ENCODE measurements around the gene MEGF11.

MEGF11 gene

GRCh38 chr15:65956307-65956706 lies 297.2 kb downstream of the MEGF11 start:
- Histone ChIP-seq H3K9me3 (ENCODE audit: control insufficient read depth, insufficient read depth, low read depth, low read length) (no peaks in the 10 kb centered on the region), H3K27ac (ENCODE audit: extremely low read depth, low read depth, low read length) (no peak overlapping the region), H3K36me3 (ENCODE audit: control insufficient read depth in 2 of 2, insufficient read depth in 1 of 2, low read length in 2 of 2) (no peaks in the 10 kb centered on the region), H3K4me3 (ENCODE audit: low read depth, low read length) (no peak overlapping the region), H3K4me1 (ENCODE audit: control insufficient read depth, insufficient read depth, low read length) (peaks cover 3% of the 10 kb centered on the region; the same call in 1 of the 2 replicates)
- no peak for TF ChIP-seq ZNF585B (tag by site-specific recombination; IDR thresholded peaks at IDR 0.05)
- ChIA-PET POLR2A (no interaction called here), CTCF (no interaction called here)

GRCh38 chr15:65954289-65954741 lies 299.2 kb downstream of the MEGF11 start:
- CTCF ChIA-PET: no interaction called here
- POLR2A ChIA-PET: no interaction called here
- no peaks in the 10 kb centered on the region for H3K36me3 ChIP-seq (ENCODE audit: control insufficient read depth in 2 of 2, insufficient read depth in 1 of 2, low read length in 2 of 2)
- no peak for TF ChIP-seq CTCF (tag by site-specific recombination; IDR thresholded peaks at IDR 0.05)
- TF ChIP-seq ZNF18 (tag by site-specific recombination; IDR thresholded peaks at IDR 0.05): no peak
- TF ChIP-seq, protein P1, sequence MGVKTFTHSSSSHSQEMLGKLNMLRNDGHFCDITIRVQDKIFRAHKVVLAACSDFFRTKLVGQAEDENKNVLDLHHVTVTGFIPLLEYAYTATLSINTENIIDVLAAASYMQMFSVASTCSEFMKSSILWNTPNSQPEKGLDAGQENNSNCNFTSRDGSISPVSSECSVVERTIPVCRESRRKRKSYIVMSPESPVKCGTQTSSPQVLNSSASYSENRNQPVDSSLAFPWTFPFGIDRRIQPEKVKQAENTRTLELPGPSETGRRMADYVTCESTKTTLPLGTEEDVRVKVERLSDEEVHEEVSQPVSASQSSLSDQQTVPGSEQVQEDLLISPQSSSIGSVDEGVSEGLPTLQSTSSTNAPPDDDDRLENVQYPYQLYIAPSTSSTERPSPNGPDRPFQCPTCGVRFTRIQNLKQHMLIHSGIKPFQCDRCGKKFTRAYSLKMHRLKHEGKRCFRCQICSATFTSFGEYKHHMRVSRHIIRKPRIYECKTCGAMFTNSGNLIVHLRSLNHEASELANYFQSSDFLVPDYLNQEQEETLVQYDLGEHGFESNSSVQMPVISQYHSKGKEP (tag by site-specific recombination; IDR thresholded peaks at IDR 0.05): 0 out of 2 replicates have a peak, but pooled peaks have one; percentile 24
- no peak for TF ChIP-seq ZNF10 (tag by site-specific recombination; IDR thresholded peaks at IDR 0.05)
- no peak for TF ChIP-seq HOXA7 (CRISPR knock-in tag; IDR thresholded peaks at IDR 0.05; ENCODE audit: borderline replicate concordance)
- TF ChIP-seq ZSCAN23 (tag by site-specific recombination; IDR thresholded peaks at IDR 0.05): no peak
- no peak for TF ChIP-seq ZNF510 (tag by site-specific recombination; IDR thresholded peaks at IDR 0.05; ENCODE audit: insufficient replicate concordance)
- TF ChIP-seq ZBTB21 (tag by site-specific recombination; IDR thresholded peaks at IDR 0.05): no peak
- TF ChIP-seq ZNF580 (tag by site-specific recombination; IDR thresholded peaks at IDR 0.05): no peak
- no peak for TF ChIP-seq ZBTB48 (tag by site-specific recombination; IDR thresholded peaks at IDR 0.05)
- TF ChIP-seq, protein P2, sequence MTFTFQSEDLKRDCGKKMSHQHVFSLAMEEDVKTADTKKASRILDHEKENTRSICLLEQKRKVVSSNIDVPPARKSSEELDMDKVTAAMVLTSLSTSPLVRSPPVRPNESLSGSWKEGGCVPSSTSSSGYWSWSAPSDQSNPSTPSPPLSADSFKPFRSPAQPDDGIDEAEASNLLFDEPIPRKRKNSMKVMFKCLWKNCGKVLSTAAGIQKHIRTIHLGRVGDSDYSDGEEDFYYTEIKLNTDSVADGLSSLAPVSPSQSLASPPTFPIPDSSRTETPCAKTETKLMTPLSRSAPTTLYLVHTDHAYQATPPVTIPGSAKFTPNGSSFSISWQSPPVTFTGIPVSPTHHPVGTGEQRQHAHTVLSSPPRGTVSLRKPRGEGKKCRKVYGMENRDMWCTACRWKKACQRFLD (tag by site-specific recombination; IDR thresholded peaks at IDR 0.05): no peak
- TF ChIP-seq ZNF624 (tag by site-specific recombination; IDR thresholded peaks at IDR 0.05): no peak
- TF ChIP-seq ZNF138 (tag by site-specific recombination; IDR thresholded peaks at IDR 0.05; ENCODE audit: borderline replicate concordance): no peak
- TF ChIP-seq ZNF670 (tag by site-specific recombination; IDR thresholded peaks at IDR 0.05; ENCODE audit: low read depth): no peak
- TF ChIP-seq ZNF791 (tag by site-specific recombination; IDR thresholded peaks at IDR 0.05): no peak
- TF ChIP-seq GLI2 (tag by site-specific recombination; IDR thresholded peaks at IDR 0.05; ENCODE audit: borderline replicate concordance, low read depth): no peak
- no peak for TF ChIP-seq ZNF354C (tag by site-specific recombination; IDR thresholded peaks at IDR 0.05; ENCODE audit: borderline replicate concordance, low read depth)
- TF ChIP-seq ZNF560 (tag by site-specific recombination; IDR thresholded peaks at IDR 0.05; ENCODE audit: borderline replicate concordance): no peak
- TF ChIP-seq ELK4 (IDR thresholded peaks at IDR 0.05; ENCODE audit: borderline replicate concordance, low read depth, low read length): no peak
- TF ChIP-seq PATZ1 (tag by site-specific recombination; IDR thresholded peaks at IDR 0.05): no peak

More at GRCh38 chr15:65954289-65954741, 299.2 kb downstream of the MEGF11 start:
- Histone ChIP-seq H3K4me3 (ENCODE audit: low read depth, low read length) (no peak overlapping the region), H3K4me1 (ENCODE audit: control insufficient read depth, insufficient read depth, low read length) (peaks cover 3% of the 10 kb centered on the region; the same call in 1 of the 2 replicates), H3K27ac (ENCODE audit: extremely low read depth, low read depth, low read length) (no peak overlapping the region), H3K9me3 (ENCODE audit: control insufficient read depth, insufficient read depth, low read depth, low read length) (no peaks in the 10 kb centered on the region)
